ENCODE data around the gene VANGL1.

- TF ChIP-seq POLR2A (IDR thresholded peaks at IDR 0.05) = no peak
- TF ChIP-seq, protein P1, sequence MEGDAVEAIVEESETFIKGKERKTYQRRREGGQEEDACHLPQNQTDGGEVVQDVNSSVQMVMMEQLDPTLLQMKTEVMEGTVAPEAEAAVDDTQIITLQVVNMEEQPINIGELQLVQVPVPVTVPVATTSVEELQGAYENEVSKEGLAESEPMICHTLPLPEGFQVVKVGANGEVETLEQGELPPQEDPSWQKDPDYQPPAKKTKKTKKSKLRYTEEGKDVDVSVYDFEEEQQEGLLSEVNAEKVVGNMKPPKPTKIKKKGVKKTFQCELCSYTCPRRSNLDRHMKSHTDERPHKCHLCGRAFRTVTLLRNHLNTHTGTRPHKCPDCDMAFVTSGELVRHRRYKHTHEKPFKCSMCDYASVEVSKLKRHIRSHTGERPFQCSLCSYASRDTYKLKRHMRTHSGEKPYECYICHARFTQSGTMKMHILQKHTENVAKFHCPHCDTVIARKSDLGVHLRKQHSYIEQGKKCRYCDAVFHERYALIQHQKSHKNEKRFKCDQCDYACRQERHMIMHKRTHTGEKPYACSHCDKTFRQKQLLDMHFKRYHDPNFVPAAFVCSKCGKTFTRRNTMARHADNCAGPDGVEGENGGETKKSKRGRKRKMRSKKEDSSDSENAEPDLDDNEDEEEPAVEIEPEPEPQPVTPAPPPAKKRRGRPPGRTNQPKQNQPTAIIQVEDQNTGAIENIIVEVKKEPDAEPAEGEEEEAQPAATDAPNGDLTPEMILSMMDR (IDR thresholded peaks at IDR 0.05) = no peak
Measured at GRCh38 chr1:115687744-115688143, 46.0 kb downstream of the VANGL1 start.

All from lower leg skin (tissue), 3 donors.